Panc1 (cell line): ENCODE measurements around the gene TNRC18. TPM values are rescaled to one million over a fixed set of nuclear protein-coding genes. Genes with fewer than 3 reads are reported as not detected.

Experiments
- ATAC-seq: fragments of 200-7000 bp; cut with Tn5 transposase; 2 replicates; pipeline ENCODE4 v1.9.1; 2020; ENCODE audit warnings: mild to moderate bottlenecking, moderate library complexity
- BruUV-seq: library from RNA; stranded (reverse); fragments of 400-500 nt; replicated peaks from 2 replicates; lab custom pipeline; 2021; lab: Mats Ljungman, UMichigan
- CTCF ChIA-PET: fragments of 300-600 bp; sonication (Branson Sonifier 250); formaldehyde crosslinking; loops from one replicate; lab custom pipeline; 2022; ENCODE audit warnings: antibody characterized with exemption; lab: Charles Lee
- POLR2A ChIA-PET: fragments of 300-600 bp; sonication (Branson Sonifier 250); formaldehyde crosslinking; loops from one replicate; lab custom pipeline; 2022; ENCODE audit warnings: antibody characterized with exemption; lab: Charles Lee
- DNase-seq: peaks from one replicate; pipeline ENCODE4 v3.0.0-alpha.2; 2010; ENCODE audit warnings: low read depth, low spot score
- H3K27ac ChIP-seq: 2 replicates; pipeline ENCODE4 v1.5.1; 2011; ENCODE audit warnings: mild to moderate bottlenecking, low read length, inconsistent platforms
- H3K27me3 ChIP-seq: fragments of 200-500 bp; sonication (Bioruptor generic); 2 replicates; pipeline ENCODE4 v1.6.0; 2014; ENCODE audit warnings: low read length, inconsistent platforms; ENCODE audit not compliant: control insufficient read depth, insufficient read depth
- H3K36me3 ChIP-seq: fragments of 200-500 bp; sonication (Bioruptor generic); 2 replicates; pipeline ENCODE4 v1.5.1; 2014; ENCODE audit warnings: inconsistent platforms, mild to moderate bottlenecking, low read length, moderate library complexity; ENCODE audit not compliant: control insufficient read depth, insufficient read depth
- H3K4me1 ChIP-seq: 2 replicates; pipeline ENCODE4 v1.5.1; 2011; ENCODE audit warnings: inconsistent platforms, mild to moderate bottlenecking, low read length, moderate library complexity; ENCODE audit not compliant: control insufficient read depth, insufficient read depth
- H3K4me3 ChIP-seq, 2 experiments: 2 replicates each; pipeline ENCODE4 v1.5.1; 2011 to 2012; ENCODE audit warnings: low read depth in 2 of 2, low read length in 2 of 2, mild to moderate bottlenecking in 2 of 2, inconsistent platforms in 1 of 2, moderate library complexity in 1 of 2
- H3K9me3 ChIP-seq: fragments of 200-500 bp; sonication (Bioruptor generic); 2 replicates; pipeline ENCODE4 v1.5.1; 2014; ENCODE audit warnings: low read depth, mild to moderate bottlenecking, inconsistent platforms, low read length, moderate library complexity; ENCODE audit not compliant: control insufficient read depth, insufficient read depth
- POLR2AphosphoS5 ChIP-seq: IDR thresholded peaks from 2 replicates; pipeline ENCODE4 v1.6.1; 2012; ENCODE audit warnings: mild to moderate bottlenecking, low read depth, low read length, moderate library complexity
- SIN3A ChIP-seq: IDR thresholded peaks from 2 replicates; pipeline ENCODE4 v1.6.1; 2012; ENCODE audit warnings: low read depth, mild to moderate bottlenecking, low read length, moderate library complexity, borderline replicate concordance; ENCODE audit not compliant: insufficient read depth
- TCF7L2 ChIP-seq: IDR thresholded peaks from 2 replicates; pipeline ENCODE4 v1.6.1; 2011; ENCODE audit warnings: mild to moderate bottlenecking, low read depth, low read length, inconsistent platforms
- in situ Hi-C: cut with HindIII; loops from 2 replicates; pipeline ENCODE4 v1.10.0; 2016; ENCODE audit warnings: low sequenced_read_pairs, low pct_unique_long_range_greater_than_20kb
- intact Hi-C: fragments of 100-400 bp; cut with micrococcal nuclease; formaldehyde crosslinking; loops from one replicate; pipeline ENCODE4 v1.10.0; 2022; ENCODE audit not compliant: unreplicated experiment
- total RNA-seq: library from RNA; stranded (reverse); gene quantifications from one replicate; pipeline ENCODE4 v1.2.1, GENCODE V29; 2021; ENCODE audit not compliant: unreplicated experiment
- TF ChIP-seq, protein P1 (sequence below): fragments of 450-650 bp; IDR thresholded peaks from 2 replicates; pipeline ENCODE4 v1.5.1; 2017; ENCODE audit warnings: mild to moderate bottlenecking
- TF ChIP-seq, protein P2 (sequence below), 2 experiments: IDR thresholded peaks; 2 replicates each; pipeline ENCODE4 v1.6.1; 2011 to 2012; ENCODE audit warnings: low read depth in 2 of 2, control low read depth in 1 of 2, low read length in 1 of 2, mild to moderate bottlenecking in 1 of 2, moderate library complexity in 1 of 2; ENCODE audit not compliant: insufficient read depth in 1 of 2

Gene TNRC18
- total RNA-seq, 1 experiment from 2014 or later = 148 TPM

DNA sequence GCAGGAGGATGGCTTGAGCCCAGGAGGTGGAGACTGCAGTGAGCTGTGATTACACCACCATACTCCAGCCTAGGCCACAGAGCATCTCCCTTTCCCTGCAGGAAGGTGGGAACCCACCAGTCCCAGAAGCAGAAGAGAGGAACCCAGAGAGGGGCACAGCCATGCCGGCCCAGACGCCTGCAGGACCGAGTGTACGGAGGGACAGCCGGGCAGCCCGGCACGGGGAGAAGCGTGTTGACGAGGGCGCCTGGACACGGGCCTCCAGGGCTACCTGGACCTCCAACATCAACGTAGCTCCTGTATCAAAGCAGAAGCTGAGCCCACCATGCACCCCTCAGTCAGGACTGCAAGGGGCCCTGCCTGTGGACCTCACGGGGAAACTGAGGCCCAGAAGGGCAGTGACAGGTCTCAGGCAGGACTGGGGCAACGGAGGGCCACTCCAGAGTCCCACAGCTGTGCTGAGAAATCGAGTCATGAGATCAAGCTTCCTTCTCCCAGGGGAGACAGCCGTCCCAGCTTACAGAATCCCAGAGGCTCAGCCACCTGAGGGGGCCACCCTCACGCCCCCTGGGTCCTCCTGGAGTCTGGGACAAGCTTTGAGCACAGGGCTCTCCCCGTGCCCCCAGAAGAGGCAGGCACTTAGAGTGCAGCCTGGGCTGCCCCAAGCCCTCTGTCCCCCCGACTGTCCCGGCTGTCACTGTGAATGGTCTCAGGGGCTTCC lies 43.1 kb downstream of the TNRC18 start:
- in situ Hi-C loops = no loop called here
- POLR2A ChIA-PET = interaction anchor here (0.5 to 0.6 kb wide), 2 partner anchors 22 to 36 kb away, joined by 3 to 4 read pairs; no protein-coding TSS in a partner anchor
- CTCF ChIA-PET = interaction anchor here (0.5 to 0.6 kb wide), 3 partner anchors 15 to 75 kb away, joined by 5 to 7 read pairs (median 7); no protein-coding TSS in a partner anchor
- DNase-seq = no peak
- H3K27ac ChIP-seq = no peak overlapping the region
- no peaks in the 10 kb centered on the region; the same call in 1 of the 2 replicates for H3K36me3 ChIP-seq
- no peak; the same call in 1 of the 2 replicates for ATAC-seq
- H3K27me3 ChIP-seq = no peaks in the 10 kb centered on the region
- no peak overlapping the region for H3K4me3 ChIP-seq
- BruUV-seq = no TSS peak
- TF ChIP-seq, protein P1, sequence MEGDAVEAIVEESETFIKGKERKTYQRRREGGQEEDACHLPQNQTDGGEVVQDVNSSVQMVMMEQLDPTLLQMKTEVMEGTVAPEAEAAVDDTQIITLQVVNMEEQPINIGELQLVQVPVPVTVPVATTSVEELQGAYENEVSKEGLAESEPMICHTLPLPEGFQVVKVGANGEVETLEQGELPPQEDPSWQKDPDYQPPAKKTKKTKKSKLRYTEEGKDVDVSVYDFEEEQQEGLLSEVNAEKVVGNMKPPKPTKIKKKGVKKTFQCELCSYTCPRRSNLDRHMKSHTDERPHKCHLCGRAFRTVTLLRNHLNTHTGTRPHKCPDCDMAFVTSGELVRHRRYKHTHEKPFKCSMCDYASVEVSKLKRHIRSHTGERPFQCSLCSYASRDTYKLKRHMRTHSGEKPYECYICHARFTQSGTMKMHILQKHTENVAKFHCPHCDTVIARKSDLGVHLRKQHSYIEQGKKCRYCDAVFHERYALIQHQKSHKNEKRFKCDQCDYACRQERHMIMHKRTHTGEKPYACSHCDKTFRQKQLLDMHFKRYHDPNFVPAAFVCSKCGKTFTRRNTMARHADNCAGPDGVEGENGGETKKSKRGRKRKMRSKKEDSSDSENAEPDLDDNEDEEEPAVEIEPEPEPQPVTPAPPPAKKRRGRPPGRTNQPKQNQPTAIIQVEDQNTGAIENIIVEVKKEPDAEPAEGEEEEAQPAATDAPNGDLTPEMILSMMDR = no peak
- TF ChIP-seq TCF7L2 = no peak
- TF ChIP-seq POLR2AphosphoS5 = no peak
- TF ChIP-seq, protein P2, sequence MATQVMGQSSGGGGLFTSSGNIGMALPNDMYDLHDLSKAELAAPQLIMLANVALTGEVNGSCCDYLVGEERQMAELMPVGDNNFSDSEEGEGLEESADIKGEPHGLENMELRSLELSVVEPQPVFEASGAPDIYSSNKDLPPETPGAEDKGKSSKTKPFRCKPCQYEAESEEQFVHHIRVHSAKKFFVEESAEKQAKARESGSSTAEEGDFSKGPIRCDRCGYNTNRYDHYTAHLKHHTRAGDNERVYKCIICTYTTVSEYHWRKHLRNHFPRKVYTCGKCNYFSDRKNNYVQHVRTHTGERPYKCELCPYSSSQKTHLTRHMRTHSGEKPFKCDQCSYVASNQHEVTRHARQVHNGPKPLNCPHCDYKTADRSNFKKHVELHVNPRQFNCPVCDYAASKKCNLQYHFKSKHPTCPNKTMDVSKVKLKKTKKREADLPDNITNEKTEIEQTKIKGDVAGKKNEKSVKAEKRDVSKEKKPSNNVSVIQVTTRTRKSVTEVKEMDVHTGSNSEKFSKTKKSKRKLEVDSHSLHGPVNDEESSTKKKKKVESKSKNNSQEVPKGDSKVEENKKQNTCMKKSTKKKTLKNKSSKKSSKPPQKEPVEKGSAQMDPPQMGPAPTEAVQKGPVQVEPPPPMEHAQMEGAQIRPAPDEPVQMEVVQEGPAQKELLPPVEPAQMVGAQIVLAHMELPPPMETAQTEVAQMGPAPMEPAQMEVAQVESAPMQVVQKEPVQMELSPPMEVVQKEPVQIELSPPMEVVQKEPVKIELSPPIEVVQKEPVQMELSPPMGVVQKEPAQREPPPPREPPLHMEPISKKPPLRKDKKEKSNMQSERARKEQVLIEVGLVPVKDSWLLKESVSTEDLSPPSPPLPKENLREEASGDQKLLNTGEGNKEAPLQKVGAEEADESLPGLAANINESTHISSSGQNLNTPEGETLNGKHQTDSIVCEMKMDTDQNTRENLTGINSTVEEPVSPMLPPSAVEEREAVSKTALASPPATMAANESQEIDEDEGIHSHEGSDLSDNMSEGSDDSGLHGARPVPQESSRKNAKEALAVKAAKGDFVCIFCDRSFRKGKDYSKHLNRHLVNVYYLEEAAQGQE (IDR thresholded peaks at IDR 0.05; ENCODE audit: insufficient read depth in 1 of 2, low read depth in 2 of 2, low read length in 1 of 2) = no peak
- no peak for TF ChIP-seq SIN3A
- H3K9me3 ChIP-seq = no peaks in the 10 kb centered on the region
- peaks cover 13% of the 10 kb centered on the region for H3K4me1 ChIP-seq
- intact Hi-C loops = no loop called here

DNA sequence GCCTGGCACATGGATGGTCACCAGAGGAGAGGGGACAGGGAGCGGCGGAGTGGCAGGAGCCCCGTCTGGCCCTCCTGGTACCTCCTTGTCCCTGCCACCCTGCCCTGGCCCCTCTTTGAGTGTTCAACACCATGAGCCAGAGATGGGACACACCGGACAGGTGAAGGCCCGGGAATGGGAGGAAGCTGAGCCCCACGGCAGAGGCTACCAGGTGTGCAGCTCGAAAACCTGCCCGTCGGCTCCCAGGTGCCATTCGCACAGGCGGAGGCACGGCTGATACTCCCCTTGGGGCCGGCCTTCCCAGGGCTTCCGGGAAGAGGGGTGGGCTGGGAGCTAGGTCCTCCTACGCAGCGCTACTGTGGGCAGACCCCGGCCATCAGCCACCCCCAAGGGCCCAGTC lies 44.1 kb downstream of the TNRC18 start:
- Histone ChIP-seq H3K36me3 (no peaks in the 10 kb centered on the region; the same call in 1 of the 2 replicates), H3K27me3 (no peaks in the 10 kb centered on the region), H3K4me3 (no peak overlapping the region), H3K27ac (no peak overlapping the region), H3K4me1 (peaks cover 13% of the 10 kb centered on the region), H3K9me3 (no peaks in the 10 kb centered on the region)
- ChIA-PET POLR2A (no interaction called here), CTCF (no interaction called here)
- DNase-seq (no peak), ATAC-seq (no peak)
- TF ChIP-seq, protein P2 (IDR thresholded peaks at IDR 0.05; ENCODE audit: insufficient read depth in 1 of 2, low read depth in 2 of 2, low read length in 1 of 2) = no peak
- TF ChIP-seq, protein P1 = no peak
- TF ChIP-seq TCF7L2 = no peak
- TF ChIP-seq SIN3A = no peak
- no peak for TF ChIP-seq POLR2AphosphoS5
- BruUV-seq = no TSS peak
- intact Hi-C loops (no loop called here), in situ Hi-C loops (no loop called here)
